GM18868 (cell line): ENCODE results near the gene PROSER2.
"Not testable (repeated sequence)": the region's sequence is repeated elsewhere in the genome, so short reads cannot be mapped to it uniquely, and the experiment has no call there.

Experiments used
- ATAC-seq: cut with Tn5 transposase; IDR thresholded peaks from one replicate; pipeline ENCODE4 v1.9.1; 2021; ENCODE audit warnings: mild to moderate bottlenecking, moderate library complexity; ENCODE audit not compliant: unreplicated experiment

The PROSER2 gene

DNA sequence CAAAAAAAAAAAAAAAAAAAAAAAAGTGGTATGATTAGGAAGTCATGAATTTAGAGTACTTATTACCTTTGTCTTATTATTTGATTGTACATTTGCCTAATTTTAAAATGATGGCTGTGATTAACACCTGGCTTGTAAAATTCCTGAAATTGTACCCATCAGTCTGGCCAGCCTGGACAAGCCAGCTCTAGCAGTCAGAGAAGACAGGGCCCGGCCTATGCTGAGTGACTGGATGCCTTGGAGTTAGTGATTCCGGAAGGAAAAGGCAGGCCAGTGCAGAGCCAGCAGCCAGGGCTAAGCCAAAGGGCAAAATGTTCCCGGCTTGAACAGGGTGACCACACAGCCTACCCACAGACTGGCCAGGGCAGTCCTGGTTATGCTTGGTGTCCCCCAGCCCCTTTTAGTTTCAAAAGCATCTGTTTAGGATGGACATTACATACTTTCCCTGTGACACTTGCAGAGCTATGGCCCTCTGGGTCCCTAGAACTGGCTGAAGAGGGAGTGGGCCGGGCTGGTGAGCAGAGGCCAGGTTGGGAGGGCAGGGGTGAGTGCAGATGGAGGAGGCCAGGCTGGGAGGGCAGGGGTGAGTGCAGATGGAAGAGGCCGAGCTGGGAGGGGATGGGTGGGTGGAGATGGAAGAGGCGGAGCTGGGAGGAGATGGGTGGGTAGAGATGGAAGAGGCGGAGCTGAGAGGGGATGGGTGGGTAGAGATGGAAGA is 61.7 kb downstream of the PROSER2 start:
- no peak for ATAC-seq

GRCh38 chr10:11885437-11886137 is 62.4 kb downstream of the PROSER2 start:
- no peak for ATAC-seq

DNA sequence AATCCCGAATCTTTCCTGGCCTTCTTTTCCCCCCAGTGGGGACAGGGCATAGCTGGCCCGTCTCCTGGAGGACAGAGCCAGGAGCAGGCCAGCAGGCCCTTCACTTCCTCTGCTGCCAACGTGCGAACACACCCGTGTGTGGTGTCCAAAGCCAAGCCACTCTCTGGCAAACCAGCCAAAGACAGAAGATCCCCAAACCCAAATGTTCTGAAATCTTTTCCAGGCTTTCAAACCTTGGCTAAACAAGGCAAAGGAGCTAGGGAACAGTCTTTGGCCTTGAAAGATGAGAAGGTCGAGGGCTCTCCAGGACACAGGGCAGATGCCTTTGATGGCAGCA is 63.0 kb downstream of the PROSER2 start:
- no peak for ATAC-seq

DNA sequence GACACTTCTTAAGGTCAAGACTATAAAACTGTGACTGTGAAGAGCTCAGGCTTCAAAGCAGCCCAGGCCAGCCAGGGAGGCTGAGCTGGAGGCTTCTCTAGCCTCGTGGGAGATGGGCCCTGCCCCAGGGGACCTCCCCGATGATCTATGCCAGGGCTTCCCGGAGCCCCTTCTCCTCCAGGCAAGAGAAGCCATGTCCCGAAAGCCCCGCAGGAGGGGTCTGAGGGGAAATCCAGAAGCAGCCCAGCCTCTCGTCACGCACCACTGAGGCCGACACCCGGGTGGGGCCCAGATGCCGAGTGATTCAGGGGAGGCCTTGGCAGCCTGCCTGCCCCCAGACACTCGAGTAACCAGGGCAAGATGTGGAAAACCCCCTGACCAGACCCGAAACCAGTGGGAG is 63.7 kb downstream of the PROSER2 start:
- ATAC-seq = peak; percentile 71

DNA sequence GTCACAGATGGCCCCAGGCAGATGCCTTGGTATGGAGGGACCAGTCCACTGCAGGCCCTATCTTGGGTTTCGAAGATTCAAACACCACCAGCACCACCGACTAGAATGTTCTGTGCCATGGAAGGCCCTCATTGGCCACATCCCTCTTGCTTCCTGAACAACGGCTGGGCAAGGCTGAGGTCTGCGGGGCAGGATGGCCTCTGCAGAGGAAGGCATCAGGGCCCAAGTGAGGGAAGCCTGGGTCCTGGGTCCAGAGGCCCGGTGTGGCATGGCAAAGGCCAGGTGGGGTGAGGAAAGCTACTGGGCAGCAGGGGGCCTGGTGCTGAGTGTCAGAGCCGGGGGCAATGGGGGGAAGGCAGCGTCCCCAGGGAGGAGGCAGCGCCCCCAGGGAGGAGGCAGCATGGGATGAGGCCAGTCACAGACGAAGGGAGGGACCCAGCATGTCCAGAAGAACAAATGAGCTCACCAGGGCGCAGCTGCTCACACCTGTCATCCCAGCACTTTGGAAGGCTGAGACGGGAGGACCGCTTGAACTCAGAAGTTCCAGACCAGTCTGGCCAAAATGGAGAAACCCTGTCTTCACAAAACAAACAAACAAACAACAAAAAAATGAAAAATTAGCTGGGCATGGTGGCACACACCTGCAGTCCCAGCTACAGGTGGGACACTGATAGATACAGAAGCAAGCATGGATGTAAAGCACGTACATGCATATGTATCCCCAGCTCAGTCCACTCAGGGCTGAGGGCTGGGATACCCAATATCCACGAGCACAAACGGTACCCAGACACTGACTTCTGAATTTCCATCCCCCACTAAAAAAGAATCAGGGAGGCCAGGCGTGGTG is 64.4 kb downstream of the PROSER2 start:
- ATAC-seq = no peak

- ATAC-seq = not testable (repeated sequence)
Measured at GRCh38 chr10:11889263-11889662, 66.1 kb downstream of the PROSER2 start.

- no peak for ATAC-seq
Measured at GRCh38 chr10:11891776-11892486, 68.8 kb downstream of the PROSER2 start.

DNA sequence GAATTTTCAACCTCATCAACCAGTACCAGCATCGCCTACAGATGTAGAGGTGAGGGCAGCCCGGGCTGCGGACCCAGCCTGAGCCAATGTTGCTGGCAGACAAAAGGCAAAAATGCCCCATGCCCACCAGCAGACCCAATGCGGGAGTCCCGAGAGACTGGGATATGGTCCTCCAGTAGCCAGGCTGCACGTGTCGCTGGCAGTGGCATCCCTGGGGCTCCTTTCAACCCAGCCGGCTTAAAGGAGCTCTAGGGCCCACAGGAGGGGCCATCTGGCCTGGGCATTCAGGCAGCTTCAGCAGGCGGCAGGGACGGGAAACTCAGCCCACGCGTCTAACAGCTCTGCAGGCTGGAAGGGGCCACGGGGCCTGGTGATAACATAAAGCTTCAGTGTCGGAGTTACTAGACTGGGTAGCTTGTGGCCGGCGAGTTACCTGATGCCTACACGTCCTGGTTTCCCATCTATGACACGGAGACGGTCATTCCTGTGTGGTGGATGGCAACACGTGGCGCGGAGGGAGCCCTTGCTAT is 70.7 kb downstream of the PROSER2 start:
- ATAC-seq = no peak

DNA sequence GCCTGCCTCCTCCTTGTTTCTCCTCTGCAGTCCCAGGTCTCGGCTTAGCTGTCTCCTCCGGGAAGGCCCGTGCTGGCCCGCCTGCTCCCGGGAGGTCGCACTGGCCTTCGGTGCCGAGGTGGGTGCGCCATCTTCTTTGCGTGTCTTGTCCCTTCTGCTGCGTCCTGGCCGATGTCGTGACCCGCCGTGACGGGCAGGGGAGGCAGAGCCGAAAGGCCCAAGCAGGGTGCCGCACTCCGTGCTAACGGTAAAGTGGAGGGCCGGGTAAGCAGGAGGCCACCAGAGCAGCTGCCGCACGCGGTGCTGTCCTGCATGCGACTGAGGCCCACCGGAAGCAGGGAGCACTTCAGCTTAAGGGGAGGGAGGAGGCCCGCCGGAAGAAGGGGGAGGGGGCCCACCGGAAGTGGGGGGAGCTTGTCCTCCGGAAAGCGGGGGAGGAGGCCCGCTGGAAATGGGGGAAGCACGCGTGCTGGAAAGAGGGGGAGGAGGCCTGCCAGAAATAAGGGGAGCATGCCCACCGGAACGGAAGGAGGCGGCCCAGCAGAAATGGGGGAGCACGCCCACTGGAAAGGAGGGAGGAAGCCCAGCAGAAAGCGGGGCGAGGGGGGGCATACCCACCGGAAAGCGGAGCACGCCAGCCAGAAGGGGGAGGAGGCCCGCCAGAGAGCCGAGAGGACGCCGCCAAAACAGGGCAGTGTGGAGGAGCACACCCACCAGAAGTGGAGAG is 71.4 kb downstream of the PROSER2 start:
- ATAC-seq = no peak

DNA sequence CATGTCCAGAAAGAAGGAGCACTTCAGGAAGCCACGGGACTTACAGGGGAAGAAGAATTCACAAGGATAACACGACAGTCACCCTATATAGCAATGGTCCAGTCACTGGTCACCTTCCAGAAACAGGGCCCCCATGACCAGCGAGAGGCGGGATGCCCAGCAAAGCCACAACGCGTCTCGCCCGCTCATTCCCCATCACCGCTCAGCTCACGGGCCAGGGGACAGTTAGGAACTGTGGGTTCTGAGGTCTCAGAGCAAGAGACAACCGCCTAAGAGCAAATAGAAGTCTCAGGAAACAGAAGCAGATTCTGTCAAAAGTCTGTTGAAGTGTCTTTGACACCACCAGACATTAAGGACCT is 71.9 kb downstream of the PROSER2 start:
- no peak for ATAC-seq

GRCh38 chr10:11895598-11895997 is 72.4 kb downstream of the PROSER2 start:
- no peak for ATAC-seq

- ATAC-seq = no peak
Measured at GRCh38 chr10:11896549-11897200, 73.5 kb downstream of the PROSER2 start.

DNA sequence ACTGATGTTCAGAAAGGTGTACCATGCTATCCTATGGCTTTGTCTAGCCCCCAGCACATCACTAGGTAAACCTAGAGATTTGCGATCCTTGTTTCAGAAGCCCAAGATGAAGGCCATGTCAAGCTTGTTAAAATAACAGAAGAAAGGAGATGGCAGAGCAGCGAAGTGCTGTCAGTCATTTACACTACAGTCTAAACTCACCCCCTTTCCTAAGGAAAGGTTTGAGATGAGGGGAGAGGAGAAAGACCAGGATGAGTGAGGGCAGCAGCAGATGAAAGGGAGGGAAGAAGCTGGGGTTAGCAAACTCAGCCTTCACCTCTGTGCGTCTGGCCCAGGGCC is 74.8 kb downstream of the PROSER2 start:
- ATAC-seq = no peak

DNA sequence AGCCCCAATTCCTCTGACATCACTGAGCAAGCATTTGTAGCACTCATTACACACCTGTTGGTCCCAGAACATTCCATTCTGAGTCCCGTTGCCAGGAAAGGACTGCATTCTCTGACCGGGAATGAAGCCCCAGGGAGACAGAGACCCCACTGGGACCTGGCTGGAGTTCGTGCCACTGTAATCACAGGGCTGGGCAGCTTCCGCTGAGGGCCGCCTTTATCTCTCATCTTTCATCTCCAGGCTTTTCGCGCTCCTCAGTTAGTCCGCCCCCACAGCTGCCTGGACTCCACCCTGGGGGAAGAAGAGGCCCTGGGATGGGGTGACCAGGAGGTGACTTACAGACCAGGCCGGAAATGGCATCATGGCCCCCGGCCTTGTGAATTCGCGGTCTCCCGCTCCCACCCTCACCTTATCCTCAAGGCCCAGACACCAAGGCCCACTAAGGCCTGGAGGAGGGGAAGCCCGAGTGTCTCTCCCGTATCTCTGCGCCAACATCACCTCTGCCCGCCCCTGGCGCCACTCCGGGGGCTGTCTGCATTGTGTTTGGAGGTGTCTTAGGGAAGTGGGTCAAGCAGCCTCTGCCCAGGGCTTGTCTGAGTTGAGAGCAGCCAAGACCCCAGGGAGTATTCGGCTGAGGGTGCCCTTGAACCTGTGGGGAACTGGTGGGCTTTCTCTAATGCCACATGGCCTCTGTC is 75.4 kb downstream of the PROSER2 start:
- ATAC-seq = no peak

- ATAC-seq = no peak
Measured at GRCh38 chr10:11899067-11899876, 76.1 kb downstream of the PROSER2 start.

DNA sequence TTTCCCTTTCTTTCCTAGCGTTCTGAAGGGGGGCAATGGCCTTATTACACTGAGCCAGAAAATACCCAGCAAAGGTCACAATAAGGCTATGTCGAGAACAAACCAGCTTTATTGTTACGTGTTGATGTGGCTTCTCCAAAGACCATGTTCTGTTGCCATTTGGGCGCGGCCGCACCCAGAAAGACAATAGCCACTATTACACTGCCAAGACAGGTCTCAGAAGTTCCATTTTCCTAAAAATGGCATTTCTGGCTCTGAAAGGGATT is 77.8 kb downstream of the PROSER2 start:
- no peak for ATAC-seq

DNA sequence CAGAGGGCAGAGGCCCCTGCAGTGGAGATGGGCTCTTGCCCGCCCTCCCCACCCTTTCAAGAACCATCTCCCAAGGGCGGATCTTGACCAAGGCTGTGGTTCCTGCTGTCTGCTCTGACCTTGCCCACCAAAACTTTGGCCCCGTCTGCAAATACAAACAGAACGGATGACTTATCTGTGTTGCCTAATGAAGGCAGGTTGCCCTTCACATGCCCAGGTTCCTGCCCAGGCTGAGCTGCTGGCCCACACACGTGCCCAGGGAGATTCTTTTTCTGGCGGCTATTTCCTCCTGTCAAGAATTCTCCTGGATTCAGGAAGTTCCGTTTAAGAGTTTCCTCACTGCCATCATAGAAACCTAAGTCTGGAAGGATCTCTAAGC is 78.3 kb downstream of the PROSER2 start:
- no peak for ATAC-seq

DNA sequence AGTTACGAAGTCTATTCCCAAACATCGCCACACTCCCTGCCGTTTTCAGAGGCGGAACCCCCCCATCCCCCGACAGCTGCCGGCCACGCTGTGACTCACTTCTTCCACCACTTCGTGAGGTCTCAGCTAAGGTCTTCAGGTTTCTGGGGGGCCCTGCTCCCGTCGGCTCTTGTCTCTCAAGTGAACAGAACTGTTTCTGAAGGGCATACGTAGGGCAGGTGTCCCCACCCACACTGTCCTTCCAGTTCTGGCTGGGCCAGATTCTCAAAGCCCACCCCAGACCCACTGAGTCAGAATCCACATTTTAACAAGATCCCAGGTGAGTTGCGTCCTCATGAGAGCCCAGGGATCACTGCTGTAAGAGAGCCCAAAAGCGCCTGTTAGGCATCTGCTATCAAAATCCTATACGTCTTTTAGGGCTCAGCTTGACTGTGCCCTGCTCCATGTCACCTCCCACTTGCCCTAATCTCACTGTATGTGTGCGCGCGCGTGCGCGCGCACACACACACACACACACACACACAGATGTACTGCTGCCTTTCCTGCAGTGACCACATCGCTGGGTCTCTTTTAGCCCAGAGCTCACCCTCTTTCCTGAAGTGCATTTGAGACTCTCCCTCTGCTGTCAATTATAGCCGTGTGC is 78.8 kb downstream of the PROSER2 start:
- no peak for ATAC-seq
